ENCODE results near the gene CEP72. TPM values are rescaled to one million over a fixed set of nuclear protein-coding genes. Genes with fewer than 3 reads are reported as not detected.

CEP72 gene
- total and polyA plus RNA-seq, 2 of the 13 experiments (the other 11 are each of a cell fraction or from before 2014, with no cell fraction given), result 3.4 to 9.4 TPM

DNA sequence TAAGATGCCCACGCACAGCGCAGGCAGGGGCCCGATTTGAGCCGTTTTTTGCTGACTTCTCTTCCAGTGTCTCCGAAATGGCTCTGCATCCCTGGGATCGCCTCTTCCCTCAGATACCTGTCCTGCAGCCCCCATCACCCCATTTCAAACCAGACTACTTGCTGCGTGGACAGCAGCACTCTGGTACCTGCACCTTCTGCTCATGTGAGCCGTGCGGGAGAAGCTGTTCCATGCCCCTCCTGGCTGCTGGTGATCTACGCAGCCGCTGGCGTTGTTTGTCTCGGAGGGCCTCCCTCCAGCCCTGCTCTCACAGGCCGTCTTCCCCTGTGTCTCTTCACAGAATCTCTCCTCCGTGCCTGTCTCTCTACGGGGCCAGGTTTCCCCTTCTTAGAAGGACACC, 13.4 kb downstream of the CEP72 start (continued):
- TF ChIP-seq, protein P1, sequence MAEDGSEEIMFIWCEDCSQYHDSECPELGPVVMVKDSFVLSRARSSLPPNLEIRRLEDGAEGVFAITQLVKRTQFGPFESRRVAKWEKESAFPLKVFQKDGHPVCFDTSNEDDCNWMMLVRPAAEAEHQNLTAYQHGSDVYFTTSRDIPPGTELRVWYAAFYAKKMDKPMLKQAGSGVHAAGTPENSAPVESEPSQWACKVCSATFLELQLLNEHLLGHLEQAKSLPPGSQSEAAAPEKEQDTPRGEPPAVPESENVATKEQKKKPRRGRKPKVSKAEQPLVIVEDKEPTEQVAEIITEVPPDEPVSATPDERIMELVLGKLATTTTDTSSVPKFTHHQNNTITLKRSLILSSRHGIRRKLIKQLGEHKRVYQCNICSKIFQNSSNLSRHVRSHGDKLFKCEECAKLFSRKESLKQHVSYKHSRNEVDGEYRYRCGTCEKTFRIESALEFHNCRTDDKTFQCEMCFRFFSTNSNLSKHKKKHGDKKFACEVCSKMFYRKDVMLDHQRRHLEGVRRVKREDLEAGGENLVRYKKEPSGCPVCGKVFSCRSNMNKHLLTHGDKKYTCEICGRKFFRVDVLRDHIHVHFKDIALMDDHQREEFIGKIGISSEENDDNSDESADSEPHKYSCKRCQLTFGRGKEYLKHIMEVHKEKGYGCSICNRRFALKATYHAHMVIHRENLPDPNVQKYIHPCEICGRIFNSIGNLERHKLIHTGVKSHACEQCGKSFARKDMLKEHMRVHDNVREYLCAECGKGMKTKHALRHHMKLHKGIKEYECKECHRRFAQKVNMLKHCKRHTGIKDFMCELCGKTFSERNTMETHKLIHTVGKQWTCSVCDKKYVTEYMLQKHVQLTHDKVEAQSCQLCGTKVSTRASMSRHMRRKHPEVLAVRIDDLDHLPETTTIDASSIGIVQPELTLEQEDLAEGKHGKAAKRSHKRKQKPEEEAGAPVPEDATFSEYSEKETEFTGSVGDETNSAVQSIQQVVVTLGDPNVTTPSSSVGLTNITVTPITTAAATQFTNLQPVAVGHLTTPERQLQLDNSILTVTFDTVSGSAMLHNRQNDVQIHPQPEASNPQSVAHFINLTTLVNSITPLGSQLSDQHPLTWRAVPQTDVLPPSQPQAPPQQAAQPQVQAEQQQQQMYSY (CRISPR knock-in tag; IDR thresholded peaks at IDR 0.05), result no peak
- TF ChIP-seq, protein P2, sequence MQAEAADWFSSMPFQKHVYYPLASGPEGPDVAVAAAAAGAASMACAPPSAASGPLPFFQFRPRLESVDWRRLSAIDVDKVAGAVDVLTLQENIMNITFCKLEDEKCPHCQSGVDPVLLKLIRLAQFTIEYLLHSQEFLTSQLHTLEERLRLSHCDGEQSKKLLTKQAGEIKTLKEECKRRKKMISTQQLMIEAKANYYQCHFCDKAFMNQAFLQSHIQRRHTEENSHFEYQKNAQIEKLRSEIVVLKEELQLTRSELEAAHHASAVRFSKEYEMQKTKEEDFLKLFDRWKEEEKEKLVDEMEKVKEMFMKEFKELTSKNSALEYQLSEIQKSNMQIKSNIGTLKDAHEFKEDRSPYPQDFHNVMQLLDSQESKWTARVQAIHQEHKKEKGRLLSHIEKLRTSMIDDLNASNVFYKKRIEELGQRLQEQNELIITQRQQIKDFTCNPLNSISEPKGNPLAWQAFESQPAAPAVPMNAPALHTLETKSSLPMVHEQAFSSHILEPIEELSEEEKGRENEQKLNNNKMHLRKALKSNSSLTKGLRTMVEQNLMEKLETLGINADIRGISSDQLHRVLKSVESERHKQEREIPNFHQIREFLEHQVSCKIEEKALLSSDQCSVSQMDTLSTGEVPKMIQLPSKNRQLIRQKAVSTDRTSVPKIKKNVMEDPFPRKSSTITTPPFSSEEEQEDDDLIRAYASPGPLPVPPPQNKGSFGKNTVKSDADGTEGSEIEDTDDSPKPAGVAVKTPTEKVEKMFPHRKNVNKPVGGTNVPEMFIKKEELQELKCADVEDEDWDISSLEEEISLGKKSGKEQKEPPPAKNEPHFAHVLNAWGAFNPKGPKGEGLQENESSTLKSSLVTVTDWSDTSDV (CRISPR knock-in tag; IDR thresholded peaks at IDR 0.05), result no peak
- no peak for TF ChIP-seq NAIF1 (CRISPR knock-in tag; IDR thresholded peaks at IDR 0.05; ENCODE audit: borderline replicate concordance)

DNA sequence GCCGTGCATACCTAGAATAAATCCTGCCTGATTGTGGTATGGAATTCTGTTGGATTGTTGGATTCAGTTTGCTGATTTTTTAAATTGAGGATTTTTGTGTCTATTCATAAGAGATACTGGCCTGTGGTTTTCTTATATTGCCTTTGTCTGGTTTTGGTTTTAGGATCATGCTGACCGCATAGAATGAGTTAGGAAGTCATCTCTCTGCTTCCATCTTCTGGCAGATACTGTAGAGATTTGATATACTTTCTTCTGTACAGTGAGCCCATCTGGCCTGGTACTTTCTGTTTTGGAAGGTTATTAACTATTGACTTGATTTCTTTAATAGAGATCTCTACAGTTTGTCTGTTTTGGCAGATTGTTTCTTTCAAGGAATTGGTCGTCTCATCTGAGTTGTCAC, 14.7 kb downstream of the CEP72 start:
- ATAC-seq (no peak), FAIRE-seq (no peak), DNase-seq (ENCODE audit: low spot score) (no peak)
- Histone ChIP-seq H3K4me3 (replicated peaks in 1 of 3; ENCODE audit: insufficient read depth in 1 of 3, low read depth in 2 of 3, low read length in 3 of 3) (no peak overlapping the region), H3K4me1 (ENCODE audit: insufficient read depth, low read length) (no peaks in the 10 kb centered on the region), H2AFZ (ENCODE audit: low read length) (no peak overlapping the region), H3K79me2 (ENCODE audit: insufficient read depth, low read length) (no peaks in the 10 kb centered on the region), H3K9me3 (ENCODE audit: low read length) (no peaks in the 10 kb centered on the region), H3K9ac (ENCODE audit: insufficient read depth, low read depth, low read length) (no peak overlapping the region), H4K20me1 (ENCODE audit: insufficient read depth, low read length) (no peaks in the 10 kb centered on the region), H3K36me3 (replicated peaks in 1 of 2; ENCODE audit: control insufficient read depth in 1 of 2, insufficient read depth in 2 of 2, low read length in 2 of 2) (peaks cover 7 to 59% of the 10 kb centered on the region in 2 experiments; a peak in 4 of 5 replicates), H3K27me3 (ENCODE audit: control insufficient read depth in 1 of 2, insufficient read depth in 2 of 2, low read length in 2 of 2) (no peaks in the 10 kb centered on the region), H3K4me2 (ENCODE audit: low read depth, low read length) (no peak overlapping the region), H3K27ac (ENCODE audit: extremely low read length, insufficient read depth, low read length) (no peak overlapping the region)
- CTCF ChIA-PET (ENCODE audit: low intra/inter-chr PET ratio, low total read pairs), result no interaction called here
- intact Hi-C loops (cut with micrococcal nuclease; ENCODE audit: unreplicated experiment) (no loop called here), in situ Hi-C loops (cut with HindIII; ENCODE audit: extremely low pct_ligation_motif_present, low pct_unique_long_range_greater_than_20kb) (no loop called here)
- TF ChIP-seq ZNF816 (CRISPR knock-in tag; IDR thresholded peaks at IDR 0.05; ENCODE audit: borderline replicate concordance) (no peak), SRSF1 (optimal IDR thresholded peaks at IDR 0.05; ENCODE audit: low read depth, low read length) (no peak), MYC (CRISPR knock-in tag; IDR thresholded peaks at IDR 0.05; ENCODE audit: borderline replicate concordance) (no peak), ZNF773 (CRISPR knock-in tag; IDR thresholded peaks at IDR 0.05; ENCODE audit: borderline replicate concordance) (no peak)
- 94% methylated on average over 3 of the region's 3 CpGs for WGBS (ENCODE audit: low lambda C conversion rate)
- no TSS peak for BruUV-seq (replicated peaks)
- POLR2A ChIA-PET, result no interaction called here

All from HepG2 (cell line).